HG03060 (cell line): Measurements from ENCODE around the gene BCAS3.

Experiments
- ATAC-seq: cut with Tn5 transposase; IDR thresholded peaks from one replicate; pipeline ENCODE4 v1.9.1; 2021; ENCODE audit warnings: low read depth, moderate number of reproducible peaks; ENCODE audit not compliant: unreplicated experiment

The BCAS3 gene

DNA sequence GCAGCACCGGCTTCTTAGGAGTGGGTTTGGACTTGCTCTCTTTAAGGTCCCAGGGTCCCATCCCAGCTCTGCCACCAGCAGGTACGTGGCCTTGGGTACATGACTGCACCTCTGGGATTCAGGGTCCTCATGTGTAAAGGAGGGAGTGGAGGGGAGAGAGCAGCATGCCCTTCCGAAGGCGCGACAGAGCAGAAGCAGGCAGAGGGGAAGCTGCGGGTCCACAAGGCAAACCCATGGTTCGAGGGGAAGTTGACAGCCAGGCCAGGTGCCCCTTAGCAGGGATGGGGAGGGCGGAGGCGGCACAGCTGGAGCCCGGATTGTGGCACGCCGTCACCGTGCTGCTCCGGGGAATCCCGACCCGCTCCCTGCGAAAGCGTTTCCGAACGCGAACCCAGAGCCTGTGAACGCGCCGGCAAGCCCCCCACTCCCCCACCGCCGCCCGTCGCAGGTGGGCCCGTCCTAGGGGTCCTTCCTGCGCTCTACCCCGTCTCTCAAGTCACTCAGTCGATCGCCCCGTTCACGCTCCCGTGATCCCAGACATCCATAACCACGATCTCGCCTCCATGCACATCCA is 717.8 kb downstream of the BCAS3 start:
- no peak for ATAC-seq

DNA sequence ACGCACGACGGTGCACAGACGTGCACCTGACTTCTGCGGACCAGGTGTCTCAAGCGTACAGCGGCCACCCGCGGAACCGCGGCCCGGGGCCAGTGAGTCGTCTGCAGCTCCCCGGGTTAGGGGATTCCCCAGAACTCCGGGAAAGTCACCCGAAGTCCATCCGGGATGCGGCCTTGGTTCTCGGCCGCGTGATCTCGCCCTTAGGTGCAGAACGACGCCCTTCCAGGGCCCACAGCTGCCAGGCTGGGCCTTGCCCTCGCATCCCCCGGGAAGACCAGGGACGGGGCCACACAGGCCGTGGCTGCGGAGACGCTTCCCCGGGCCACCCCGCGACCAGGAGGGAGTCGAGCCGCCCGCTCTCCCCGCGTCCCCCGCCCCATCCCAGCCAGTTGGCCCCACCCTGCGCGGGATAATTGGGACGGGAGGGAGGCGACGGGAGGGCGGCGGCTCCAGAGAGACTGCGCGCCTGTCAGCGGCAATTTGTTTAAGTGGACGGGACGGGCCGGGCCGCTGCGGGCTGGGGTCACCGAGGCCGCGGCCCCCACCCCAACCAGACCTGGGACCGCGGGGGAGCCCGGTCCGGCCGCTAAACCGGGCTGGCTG is 718.4 kb downstream of the BCAS3 start:
- no peak for ATAC-seq

DNA sequence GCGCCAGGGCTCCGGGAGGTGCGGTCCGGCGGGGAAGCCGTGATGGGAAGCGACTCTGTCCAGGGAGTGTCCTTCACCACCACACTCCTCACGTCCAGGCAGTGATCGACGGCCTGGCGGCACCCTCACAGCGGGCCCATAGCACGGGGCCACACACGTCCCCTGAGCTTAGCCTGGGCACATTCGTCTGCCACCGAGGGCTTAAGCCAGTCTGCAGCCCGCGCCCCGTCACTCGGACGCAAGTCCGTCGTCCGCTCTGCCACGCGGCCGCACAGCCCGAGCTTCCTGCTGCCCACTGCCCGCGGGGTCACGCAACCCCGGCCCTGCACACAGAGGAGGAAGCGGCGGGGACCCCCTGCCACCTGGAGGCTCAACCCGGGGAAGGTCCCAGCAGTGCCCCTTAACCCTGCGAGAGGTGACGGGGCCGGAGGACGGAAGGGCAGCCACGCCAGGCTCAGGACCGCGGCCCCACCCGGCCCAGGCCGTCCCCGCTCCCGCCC is 719.0 kb downstream of the BCAS3 start:
- no peak for ATAC-seq

DNA sequence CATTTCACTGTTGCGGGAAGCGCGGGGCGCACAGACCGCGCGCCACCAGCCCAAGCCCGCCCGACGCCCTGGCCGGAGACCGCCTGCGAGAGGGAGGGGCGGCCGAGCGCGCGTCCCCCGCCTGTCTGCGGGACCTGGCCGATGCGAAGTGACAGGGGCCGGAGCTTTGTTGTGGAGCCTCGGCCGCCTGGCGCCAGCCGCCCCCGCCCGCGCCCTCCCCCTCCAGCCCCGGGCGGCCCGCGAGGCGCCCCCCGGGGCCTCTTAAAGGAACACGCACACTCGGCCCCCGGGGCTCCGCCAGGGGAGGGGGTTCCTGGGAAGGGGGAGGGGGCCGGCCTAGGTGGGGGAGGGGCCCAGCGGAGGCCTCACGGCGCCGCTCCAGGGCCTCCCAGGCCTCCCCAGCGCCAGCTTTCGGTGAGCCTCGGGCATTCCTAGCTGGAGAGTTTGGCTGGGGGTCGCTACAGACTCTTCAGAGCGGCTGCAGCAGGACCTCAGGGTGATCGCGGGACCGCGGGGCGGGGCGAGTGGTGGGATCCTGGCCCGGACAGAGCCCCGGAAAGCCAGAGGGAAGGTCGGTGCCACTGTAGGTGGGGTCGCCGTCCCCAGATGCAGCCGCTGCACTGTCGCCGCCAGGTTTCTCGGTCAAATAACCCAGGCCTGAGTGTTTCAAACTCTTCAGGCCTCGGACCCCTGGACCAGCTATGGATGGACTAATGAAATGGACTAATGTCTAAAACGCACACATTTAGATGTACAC is 719.6 kb downstream of the BCAS3 start:
- ATAC-seq: no peak

DNA sequence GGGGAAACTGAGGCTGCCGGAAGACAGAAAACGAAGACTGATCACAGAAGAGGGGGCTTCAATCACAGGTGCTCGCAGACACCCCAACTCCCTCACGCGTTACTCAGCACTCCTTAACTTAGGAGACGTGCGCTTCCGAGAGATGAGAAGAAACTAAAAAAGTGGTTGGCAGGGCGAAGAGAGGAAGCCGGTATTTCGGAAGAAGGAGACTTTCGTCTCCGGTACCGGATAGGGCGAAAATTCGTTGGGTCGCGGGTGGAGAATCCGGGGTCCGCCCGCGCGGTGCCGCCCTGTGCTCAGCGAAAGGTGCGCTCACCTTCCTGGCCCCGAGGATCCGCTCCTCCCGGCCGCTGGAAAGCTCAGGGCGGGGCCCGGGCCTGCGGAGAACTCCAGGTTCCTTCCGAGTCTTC is 721.1 kb downstream of the BCAS3 start:
- no peak for ATAC-seq

DNA sequence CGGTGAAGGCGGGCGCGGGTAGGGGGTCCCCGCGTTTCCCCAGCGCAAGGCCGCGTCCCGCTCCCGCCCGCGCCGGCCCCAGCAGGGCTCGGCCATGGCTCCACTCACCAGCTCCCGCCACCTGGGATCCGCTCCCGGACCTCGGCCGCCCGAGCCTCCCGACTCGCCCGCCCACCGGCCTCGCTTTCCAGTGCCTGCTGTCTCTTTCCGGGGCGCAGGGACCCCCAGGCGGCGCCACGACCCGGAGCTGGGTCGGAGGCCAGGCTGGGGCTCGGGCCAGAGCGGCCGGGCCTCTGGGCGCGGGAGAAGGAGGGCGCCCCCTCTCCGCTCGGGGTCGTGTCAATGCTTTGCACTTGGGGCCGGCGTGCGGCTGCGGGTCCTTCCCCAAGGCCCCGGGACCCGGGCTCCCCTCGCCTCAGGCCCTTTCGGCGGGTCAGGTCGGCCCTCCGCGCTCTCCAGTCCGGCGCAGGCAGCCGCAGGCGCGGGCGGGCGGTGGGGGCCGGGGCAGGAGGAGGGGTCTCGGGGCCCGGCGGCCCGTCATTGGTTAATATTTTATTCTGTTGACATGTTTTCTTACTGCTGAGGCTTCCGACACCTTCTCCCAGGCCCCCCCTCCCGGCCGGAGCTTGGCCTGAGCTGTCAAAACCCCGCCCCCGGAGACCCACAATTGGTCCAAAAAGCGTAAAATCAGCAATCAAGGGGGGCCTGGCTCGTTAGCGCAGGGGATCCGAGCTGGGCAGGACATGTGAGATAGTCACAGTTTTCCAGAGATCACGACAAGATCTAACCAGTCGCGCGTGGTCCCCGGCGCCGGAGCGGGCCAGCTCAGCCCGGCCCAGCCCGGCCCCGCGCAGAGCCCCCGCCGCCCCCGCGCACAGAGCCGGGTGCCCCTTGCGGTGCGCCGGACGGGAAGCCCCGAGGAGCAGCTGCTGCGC is 721.7 kb downstream of the BCAS3 start, which contains the start of gene TBX2:
Gene TBX2 (plus strand): TSS at position 713 of the 935 bp plus-strand sequence. CDS start 334 bp downstream, outside the sequence.
- no peak for ATAC-seq

DNA sequence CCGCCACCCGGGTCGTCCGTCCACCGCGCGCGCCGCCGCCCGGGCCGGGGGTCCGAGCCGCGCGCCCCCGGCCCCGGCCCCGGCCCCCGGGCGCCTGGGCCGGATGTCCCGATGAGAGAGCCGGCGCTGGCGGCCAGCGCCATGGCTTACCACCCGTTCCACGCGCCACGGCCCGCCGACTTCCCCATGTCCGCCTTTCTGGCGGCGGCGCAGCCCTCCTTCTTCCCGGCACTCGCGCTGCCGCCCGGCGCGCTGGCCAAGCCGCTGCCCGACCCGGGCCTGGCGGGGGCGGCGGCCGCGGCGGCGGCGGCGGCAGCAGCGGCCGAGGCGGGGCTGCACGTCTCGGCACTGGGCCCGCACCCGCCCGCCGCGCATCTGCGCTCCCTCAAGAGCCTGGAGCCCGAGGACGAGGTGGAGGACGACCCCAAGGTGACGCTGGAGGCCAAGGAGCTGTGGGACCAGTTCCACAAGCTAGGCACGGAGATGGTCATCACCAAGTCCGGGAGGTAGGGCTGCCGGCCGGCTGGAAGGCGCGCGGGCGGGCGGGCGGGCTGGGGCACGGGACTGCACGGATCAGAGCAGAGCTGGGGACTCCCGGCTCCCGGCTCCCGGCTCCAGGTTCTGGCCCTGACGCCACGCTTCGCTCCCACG is 722.5 kb downstream of the BCAS3 start:
- ATAC-seq: no peak

DNA sequence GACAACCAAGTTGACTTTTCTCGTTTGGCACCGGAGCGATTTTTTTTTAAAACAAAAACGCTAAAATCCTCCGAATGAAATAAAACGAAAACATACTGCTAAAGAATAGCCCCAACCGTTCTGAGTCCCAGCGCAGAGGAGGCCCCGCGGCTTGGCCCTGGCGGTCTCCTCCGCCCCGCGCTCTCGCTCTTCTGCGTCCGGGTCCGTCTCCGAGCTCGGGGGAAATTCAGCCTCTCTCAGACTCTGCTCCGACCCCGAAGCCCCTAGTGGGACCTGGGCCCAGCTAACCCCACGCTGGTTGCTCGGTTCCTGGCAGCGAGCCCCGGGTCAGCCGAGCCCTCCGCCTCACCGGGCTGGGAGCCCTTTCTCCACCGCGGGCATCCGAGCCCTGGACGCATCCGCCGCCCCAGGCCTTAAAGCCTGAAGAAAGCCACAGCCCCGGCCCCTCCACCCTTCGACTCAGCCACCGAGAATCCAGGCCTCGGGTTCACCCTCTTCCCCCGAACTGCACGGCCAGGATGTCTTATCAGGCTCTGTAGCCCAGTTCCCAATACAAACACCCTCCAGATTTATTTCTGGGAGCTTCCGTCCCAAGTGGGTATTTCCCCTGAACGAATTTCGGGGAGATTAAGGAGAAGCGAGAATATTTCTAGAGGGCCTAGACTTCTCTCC is 723.2 kb downstream of the BCAS3 start:
- ATAC-seq: no peak

DNA sequence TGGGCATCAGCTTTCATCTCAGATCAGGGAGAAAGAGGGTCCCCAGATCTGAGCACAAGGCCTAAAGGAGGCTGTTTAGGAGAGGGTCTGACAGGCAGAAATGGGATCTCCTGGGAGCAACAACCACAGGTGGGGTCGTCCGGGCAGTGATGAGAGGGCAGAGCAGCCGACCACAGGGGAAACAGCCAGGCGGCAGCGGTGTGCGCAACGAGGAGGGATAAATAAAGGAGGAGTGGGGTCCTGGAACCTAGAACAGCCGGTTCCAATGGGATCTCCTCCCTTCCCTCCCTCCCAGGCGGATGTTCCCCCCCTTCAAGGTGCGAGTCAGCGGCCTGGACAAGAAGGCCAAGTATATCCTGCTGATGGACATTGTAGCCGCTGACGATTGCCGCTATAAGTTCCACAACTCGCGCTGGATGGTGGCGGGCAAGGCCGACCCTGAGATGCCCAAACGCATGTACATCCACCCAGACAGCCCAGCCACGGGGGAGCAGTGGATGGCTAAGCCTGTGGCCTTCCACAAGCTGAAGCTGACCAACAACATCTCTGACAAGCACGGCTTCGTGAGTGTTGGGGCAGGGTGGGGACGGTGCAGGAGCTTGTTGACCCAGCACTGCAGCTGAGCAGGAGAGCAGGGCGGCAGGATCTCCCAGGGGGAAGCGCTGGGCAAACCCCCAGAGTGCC is 723.9 kb downstream of the BCAS3 start:
- ATAC-seq: no peak

DNA sequence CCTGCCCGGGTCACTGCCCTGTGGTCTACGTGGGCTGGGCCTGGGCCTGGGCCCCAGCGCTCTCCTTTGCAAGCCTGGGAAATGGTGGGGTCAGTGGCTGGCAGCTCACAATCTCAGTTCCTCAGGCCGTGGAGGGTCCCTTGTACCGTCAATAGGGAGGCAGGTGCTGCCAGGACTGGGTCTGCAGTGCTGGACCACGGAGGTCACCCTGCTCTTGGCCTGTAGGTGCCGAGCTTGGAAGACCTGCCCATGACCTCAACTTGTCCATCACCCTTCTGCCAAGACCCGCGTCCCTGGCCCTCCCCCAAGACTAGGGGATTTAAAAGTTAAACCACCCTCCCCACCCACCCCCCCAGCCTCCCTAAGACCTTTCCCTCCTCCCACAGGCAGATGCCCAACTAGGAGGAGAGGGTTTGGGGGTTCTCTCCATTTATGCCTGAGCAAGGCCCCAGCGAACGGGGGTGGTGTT is 724.5 kb downstream of the BCAS3 start:
- ATAC-seq: no peak

DNA sequence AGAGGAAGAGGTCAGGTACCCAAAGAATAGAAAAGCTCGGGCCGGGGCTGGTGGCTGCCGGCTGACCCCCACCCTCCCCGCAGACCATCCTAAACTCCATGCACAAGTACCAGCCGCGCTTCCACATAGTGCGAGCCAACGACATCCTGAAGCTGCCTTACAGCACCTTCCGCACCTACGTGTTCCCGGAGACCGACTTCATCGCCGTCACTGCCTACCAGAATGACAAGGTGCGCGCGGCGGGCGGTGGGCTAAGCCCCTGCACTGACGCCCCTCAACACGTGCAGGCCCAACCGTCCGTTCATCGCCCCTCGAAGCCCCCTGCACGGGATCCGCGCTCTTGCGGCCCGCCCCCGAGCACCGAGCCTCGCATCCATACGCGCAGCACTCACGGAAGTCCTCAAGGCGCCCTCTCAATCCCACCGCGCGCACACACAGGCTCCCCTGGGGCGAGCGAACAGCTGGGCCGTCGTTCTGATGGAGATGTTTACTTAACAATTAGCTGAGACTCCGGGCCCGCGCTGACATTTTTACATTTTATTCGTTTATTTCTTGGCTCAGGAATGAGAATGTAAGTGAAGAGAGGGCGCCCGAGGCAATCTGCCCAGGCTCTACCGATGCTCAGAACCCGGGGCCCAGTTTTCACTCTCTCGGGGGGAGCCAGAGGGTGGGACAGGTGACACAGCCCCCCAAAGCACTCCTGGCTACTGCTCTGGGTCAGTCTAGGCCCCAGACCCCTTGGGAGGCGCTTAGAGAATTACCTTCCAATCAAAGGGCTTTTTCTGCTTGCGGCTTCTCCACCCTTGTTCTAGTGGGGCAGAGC is 725.5 kb downstream of the BCAS3 start:
- ATAC-seq: no peak

DNA sequence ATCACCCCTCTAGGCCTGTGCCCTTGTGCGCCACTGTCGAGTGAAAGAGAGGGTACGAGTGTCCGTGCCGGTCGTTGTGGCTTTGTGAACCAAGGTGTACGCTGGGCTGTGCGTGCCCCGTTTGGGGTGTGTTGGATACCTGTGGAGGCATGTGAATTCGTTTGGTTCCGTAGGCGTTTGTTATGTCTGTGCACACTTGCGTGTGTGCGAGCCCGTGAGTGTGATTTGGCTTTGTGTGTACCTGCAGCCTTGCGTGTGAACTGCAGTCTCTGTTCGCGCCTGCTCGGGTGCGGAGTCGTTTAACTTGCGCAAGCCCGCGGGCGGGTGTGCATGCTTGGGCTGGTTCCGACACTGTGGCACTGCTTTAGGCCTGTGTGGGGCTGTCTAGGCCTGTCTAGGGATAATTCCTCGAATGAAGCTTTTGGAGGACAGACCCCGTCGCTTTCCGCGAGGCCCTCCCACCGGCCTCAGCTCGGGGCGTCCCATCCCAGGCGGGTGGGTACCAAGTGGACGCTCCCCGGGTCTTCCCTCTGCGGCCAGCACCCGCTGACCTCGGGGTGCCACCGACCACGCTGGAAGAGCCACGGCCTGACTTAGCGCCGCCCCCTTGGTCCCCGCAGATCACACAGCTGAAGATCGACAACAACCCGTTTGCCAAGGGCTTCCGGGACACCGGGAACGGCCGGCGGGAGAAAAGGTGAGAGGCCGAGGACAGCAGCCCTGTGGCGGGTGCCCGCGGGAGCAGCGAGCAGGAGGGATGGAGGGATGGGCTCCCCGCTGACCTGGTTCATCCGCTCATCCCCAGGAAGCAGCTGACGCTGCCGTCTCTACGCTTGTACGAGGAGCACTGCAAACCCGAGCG is 726.4 kb downstream of the BCAS3 start:
- ATAC-seq: no peak

DNA sequence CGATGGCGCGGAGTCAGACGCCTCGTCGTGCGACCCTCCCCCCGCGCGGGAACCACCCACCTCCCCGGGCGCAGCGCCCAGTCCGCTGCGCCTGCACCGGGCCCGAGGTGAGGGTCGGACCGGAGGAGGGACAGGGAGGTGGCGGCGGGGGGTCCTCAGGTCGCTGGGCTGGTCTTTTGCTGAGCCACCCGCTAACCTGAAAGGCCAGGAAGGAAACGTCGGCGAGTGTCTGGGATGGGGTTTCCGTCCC is 726.9 kb downstream of the BCAS3 start:
- ATAC-seq: no peak

DNA sequence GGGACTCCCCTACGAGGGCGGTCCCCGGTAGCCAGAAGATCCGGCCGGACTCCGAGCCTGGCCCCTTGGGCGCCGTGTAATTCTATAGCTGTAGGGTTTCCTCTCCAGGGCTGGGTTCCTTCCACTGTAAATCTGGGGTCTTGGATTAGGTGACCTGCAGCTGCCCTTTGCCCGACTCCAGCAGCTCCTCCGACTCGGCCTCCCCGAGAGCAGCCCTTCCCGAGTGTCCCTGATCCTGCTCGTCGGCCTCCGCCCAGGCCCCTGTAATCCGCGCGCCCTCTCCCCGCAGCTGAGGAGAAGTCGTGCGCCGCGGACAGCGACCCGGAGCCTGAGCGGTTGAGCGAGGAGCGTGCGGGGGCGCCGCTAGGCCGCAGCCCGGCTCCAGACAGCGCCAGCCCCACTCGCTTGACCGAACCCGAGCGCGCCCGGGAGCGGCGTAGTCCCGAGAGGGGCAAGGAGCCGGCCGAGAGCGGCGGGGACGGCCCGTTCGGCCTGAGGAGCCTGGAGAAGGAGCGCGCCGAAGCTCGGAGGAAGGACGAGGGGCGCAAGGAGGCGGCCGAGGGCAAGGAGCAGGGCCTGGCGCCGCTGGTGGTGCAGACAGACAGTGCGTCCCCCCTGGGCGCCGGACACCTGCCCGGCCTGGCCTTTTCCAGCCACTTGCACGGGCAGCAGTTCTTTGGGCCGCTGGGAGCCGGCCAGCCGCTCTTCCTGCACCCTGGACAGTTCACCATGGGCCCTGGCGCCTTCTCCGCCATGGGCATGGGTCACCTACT is 727.4 kb downstream of the BCAS3 start:
- no peak for ATAC-seq

DNA sequence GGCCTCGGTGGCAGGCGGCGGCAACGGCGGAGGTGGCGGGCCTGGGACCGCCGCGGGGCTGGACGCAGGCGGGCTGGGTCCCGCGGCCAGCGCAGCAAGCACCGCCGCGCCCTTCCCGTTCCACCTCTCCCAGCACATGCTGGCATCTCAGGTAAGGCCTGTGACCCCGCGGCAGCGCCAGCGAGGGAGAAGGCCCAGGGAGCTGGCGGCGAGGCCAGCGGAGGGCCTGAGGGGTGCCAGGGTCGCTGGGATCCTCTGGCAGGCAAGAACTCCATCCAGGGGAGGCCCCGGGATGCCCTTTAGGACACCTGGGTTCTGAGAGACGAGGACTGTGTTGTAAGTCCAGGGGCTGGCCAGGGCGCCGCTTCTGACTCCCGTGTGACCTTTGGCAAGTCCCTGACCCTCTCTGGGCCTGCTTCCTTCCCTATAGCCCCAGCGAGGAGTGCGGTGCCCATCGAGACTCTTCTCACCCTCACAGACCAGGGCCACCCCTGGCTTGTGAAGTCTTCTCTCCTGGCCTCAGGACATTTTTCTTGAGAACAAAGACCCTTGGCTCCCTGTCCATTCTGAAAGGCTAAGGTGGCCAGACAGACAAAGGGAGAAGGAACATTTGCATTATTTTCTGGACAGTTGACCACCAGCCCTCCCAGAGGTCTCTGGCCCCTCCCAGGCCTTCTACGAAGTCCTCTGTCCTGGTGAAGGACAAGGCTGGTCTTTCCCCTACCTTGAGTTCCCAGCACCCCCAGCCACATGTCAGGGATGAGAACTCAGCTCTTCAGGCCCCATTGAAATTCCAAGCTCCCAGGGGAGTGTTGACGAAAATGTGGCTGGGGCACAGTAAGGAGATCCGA is 728.3 kb downstream of the BCAS3 start:
- ATAC-seq: no peak

DNA sequence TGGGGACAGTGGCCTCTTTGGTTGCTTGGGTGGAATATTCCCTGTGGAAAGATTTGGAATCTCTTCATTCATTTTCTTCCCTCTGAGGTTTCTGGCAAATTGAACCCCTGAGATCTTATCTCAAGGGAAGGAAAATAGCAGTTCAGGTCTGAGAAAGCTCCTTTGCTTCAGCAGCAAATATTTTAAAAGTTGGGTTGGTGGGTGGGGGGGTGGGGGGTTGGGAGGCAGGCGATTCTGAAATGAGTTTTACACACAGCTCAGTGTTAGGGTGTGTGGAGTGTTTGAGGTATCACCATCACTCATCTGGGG is 728.8 kb downstream of the BCAS3 start:
- no peak for ATAC-seq
